CD8-positive, alpha-beta memory T cell (primary cell): ENCODE results near the gene RPL18. TPM values are rescaled to one million over a fixed set of nuclear protein-coding genes. Genes with fewer than 3 reads are reported as not detected.

ENCODE experiments used
- CTCF ChIA-PET: fragments of 350-600 bp; sonication (Branson Sonifier 250); formaldehyde crosslinking; loops from one replicate; lab custom pipeline; 2021; ENCODE audit warnings: antibody characterized with exemption; lab: Charles Lee
- POLR2A ChIA-PET: fragments of 350-600 bp; sonication (Branson Sonifier 250); formaldehyde crosslinking; loops from one replicate; lab custom pipeline; 2021; ENCODE audit warnings: antibody characterized with exemption; lab: Charles Lee
- DNase-seq, 5 donors: peaks; one replicate each; pipeline versions ENCODE4 v3.0.0 to v3.0.0-alpha.2; 2020 to 2022; ENCODE audit warnings: mixed read lengths in 1 of 5
- H3K27ac ChIP-seq: one replicate; pipeline ENCODE4 v1.7.0; 2013; ENCODE audit warnings: low read depth, mild to moderate bottlenecking, low read length, moderate library complexity
- H3K27me3 ChIP-seq: 2 replicates; pipeline ENCODE4 v1.7.0; 2013; ENCODE audit warnings: low read length, mild to moderate bottlenecking; ENCODE audit not compliant: insufficient read depth, poor library complexity, severe bottlenecking
- H3K36me3 ChIP-seq: 2 replicates; pipeline ENCODE4 v1.7.0; 2013; ENCODE audit warnings: mild to moderate bottlenecking, low read length, moderate library complexity; ENCODE audit not compliant: insufficient read depth
- H3K4me1 ChIP-seq: 2 replicates; pipeline ENCODE4 v1.7.0; 2013; ENCODE audit warnings: mild to moderate bottlenecking, low read length, moderate library complexity; ENCODE audit not compliant: insufficient read depth
- H3K4me3 ChIP-seq: 2 replicates; pipeline ENCODE4 v1.7.0; 2013; ENCODE audit warnings: mild to moderate bottlenecking, low read length
- H3K9me3 ChIP-seq: 2 replicates; pipeline ENCODE4 v1.7.0; 2013; ENCODE audit warnings: mild to moderate bottlenecking, low read length
- H3K27ac Mint-ChIP-seq, 8 donors: one replicate each; pipeline ENCODE4 v1.8.0; 2020 to 2021; ENCODE audit warnings: mixed read lengths in 8 of 8, mild to moderate bottlenecking in 6 of 8, inconsistent platforms in 3 of 8, moderate library complexity in 3 of 8
- H3K27me3 Mint-ChIP-seq, 2 donors: one replicate each; pipeline ENCODE4 v1.8.0; 2020 to 2021; ENCODE audit warnings: mixed read lengths in 2 of 2, mild to moderate bottlenecking in 1 of 2, moderate library complexity in 1 of 2
- H3K36me3 Mint-ChIP-seq, 3 donors: one replicate each; pipeline ENCODE4 v1.8.0; 2020 to 2021; ENCODE audit warnings: mixed read lengths in 3 of 3, inconsistent platforms in 1 of 3, mild to moderate bottlenecking in 1 of 3
- H3K4me1 Mint-ChIP-seq, 3 donors: one replicate each; pipeline ENCODE4 v1.8.0; 2020 to 2021; ENCODE audit warnings: mixed read lengths in 3 of 3, inconsistent platforms in 1 of 3, mild to moderate bottlenecking in 1 of 3
- H3K4me3 Mint-ChIP-seq, 7 donors: one replicate each; pipeline ENCODE4 v1.8.0; 2020 to 2021; ENCODE audit warnings: mixed read lengths in 7 of 7, mild to moderate bottlenecking in 6 of 7, moderate library complexity in 4 of 7, inconsistent platforms in 2 of 7
- H3K9me3 Mint-ChIP-seq, 5 donors: one replicate each; pipeline ENCODE4 v1.8.0; 2020 to 2022; ENCODE audit warnings: mixed read lengths in 5 of 5, mild to moderate bottlenecking in 3 of 5, moderate library complexity in 2 of 5, inconsistent platforms in 1 of 5
- polyA plus RNA-seq: library from polyadenylated mRNA; unstranded; fragments of 300-500 nt; fragmentation: Illumina TruSeq; gene quantifications from one replicate; pipeline ENCODE4 v1.2.3, GENCODE V29; 2021
- total RNA-seq, 2 experiments: library from RNA; stranded (reverse); gene quantifications; one replicate each; pipeline ENCODE4 v1.2.3, GENCODE V29; 2021

Gene RPL18
- total and polyA plus RNA-seq, 3 experiments from 2014 or later: 1,778 to 1,821 (median 1,810) TPM

DNA sequence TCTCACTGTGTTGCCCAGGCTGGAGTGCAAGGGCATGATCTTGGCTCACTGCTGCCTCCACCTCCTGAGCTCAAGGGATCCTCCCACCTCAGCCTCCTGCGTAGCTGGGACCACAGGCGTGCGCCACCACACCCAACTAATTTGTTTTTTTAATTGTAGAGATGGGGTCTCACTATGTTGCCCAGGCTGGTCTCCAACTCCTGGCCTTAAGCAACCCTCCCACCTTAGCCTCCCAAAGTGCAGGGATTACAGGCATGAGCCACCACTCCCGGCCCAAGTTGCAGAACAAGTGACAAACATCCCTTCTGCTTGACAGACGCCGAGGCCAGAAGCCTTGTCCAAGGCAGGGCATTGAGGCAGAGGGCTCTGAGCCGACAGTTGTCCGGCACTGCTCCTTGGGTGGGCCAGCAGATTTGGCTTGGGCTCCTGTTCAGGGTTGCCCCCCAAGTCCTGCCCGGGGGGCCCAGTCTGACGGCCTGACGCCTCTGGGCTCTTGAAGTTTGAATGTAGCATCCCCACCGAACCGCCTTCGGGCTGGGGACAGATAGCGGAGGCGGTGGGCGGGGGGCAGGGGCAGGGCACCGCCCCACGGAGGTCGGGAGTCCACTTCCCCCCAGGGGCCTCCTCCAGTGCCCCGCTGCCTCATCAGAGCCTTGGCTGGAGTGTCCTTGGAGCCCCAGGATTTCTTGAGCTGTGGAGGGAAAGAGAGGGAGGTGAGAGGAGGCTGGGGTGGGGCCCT, 18.1 kb downstream of the RPL18 start:
- H3K4me3 ChIP-seq: no peak overlapping the region
- no peaks in the 10 kb centered on the region for H3K9me3 ChIP-seq
- Mint-ChIP-seq H3K36me3 (no peaks in the 10 kb centered on the region), H3K27me3 (peaks cover 0 to 4% of the 10 kb centered on the region in 2 donors), H3K9me3 (no peaks in the 10 kb centered on the region), H3K4me1 (peaks cover 0 to 9% (median 2%) of the 10 kb centered on the region in 3 donors), H3K27ac (no peak overlapping the region), H3K4me3 (no peak overlapping the region)
- H3K27me3 ChIP-seq: no peaks in the 10 kb centered on the region
- H3K27ac ChIP-seq: no peak overlapping the region
- H3K4me1 ChIP-seq: peaks cover 6% of the 10 kb centered on the region
- POLR2A ChIA-PET: no interaction called here
- no peak for DNase-seq
- CTCF ChIA-PET: interaction anchor here (0.8 kb wide), 1 partner anchor 332 kb away, joined by 3 read pairs; no protein-coding TSS in a partner anchor
- no peaks in the 10 kb centered on the region for H3K36me3 ChIP-seq

DNA sequence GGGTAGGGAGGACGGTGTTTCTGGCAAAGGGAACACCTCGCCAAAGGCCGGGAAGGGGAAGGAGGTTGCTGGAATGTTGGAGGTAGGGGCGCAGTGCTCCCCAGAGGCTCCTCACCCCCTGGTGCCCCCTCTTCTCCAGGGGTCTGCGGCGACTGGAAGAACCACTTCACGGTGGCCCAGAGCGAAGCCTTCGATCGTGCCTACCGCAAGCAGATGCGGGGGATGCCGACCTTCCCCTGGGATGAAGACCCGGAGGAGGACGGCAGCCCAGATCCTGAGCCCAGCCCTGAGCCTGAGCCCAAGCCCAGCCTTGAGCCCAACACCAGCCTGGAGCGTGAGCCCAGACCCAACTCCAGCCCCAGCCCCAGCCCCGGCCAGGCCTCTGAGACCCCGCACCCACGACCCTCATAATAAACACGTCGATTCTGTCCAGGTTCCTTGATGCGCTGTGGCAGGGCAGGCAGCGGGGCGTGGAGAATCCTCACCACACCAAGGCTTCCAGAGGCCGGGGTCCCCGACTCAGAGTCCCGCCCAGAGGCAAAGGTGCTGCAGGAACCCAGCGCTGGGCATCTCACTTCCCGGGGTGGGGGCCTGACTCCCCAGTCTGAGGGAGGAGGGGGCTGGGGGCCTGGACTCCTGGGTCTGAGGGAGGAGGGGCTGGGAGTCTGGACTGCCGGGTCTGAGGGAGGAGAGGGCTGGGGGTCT, 19.8 kb downstream of the RPL18 start:
- H3K27ac ChIP-seq: no peak overlapping the region
- H3K36me3 ChIP-seq: no peaks in the 10 kb centered on the region
- ChIA-PET POLR2A (no interaction called here), CTCF (no interaction called here)
- H3K9me3 Mint-ChIP-seq: no peaks in the 10 kb centered on the region
- peaks cover 0 to 2% (median 0%) of the 10 kb centered on the region in 3 donors for H3K36me3 Mint-ChIP-seq
- H3K4me1 ChIP-seq: peaks cover 6% of the 10 kb centered on the region
- H3K27me3 ChIP-seq: no peaks in the 10 kb centered on the region
- peaks cover 0 to 4% of the 10 kb centered on the region in 2 donors for H3K27me3 Mint-ChIP-seq
- peak overlapping the region in 1 of 8 donors; percentile 14 for H3K27ac Mint-ChIP-seq
- no peak overlapping the region for H3K4me3 ChIP-seq
- no peak overlapping the region for H3K4me3 Mint-ChIP-seq
- DNase-seq: no peak
- peaks cover 4 to 14% (median 5%) of the 10 kb centered on the region in 3 donors for H3K4me1 Mint-ChIP-seq
- H3K9me3 ChIP-seq: no peaks in the 10 kb centered on the region

GRCh38 chr19:48596679-48597465, 22.1 kb downstream of the RPL18 start:
- Histone ChIP-seq H3K4me3 (peak overlapping the region; percentile 34), H3K4me1 (peaks cover 6% of the 10 kb centered on the region), H3K27ac (peak overlapping the region; percentile 43), H3K27me3 (no peaks in the 10 kb centered on the region), H3K36me3 (no peaks in the 10 kb centered on the region), H3K9me3 (no peaks in the 10 kb centered on the region)
- peak overlapping the region; percentile 69 to 90 (median 82) for H3K27ac Mint-ChIP-seq
- H3K27me3 Mint-ChIP-seq: peaks cover 0 to 4% of the 10 kb centered on the region in 2 donors
- peak overlapping the region; percentile 62 to 83 (median 68) for H3K4me3 Mint-ChIP-seq
- H3K9me3 Mint-ChIP-seq: no peaks in the 10 kb centered on the region
- peaks cover 4 to 18% (median 5%) of the 10 kb centered on the region in 3 donors for H3K4me1 Mint-ChIP-seq
- H3K36me3 Mint-ChIP-seq: peaks cover 0 to 2% (median 0%) of the 10 kb centered on the region in 3 donors
- ChIA-PET CTCF (no interaction called here), POLR2A (interaction anchor here (0.7 to 1.1 kb wide), 2 partner anchors 13 to 264 kb away, joined by 6 to 8 read pairs; no protein-coding TSS in a partner anchor)
- peak; percentile 18 to 60 (median 43) for DNase-seq

DNA sequence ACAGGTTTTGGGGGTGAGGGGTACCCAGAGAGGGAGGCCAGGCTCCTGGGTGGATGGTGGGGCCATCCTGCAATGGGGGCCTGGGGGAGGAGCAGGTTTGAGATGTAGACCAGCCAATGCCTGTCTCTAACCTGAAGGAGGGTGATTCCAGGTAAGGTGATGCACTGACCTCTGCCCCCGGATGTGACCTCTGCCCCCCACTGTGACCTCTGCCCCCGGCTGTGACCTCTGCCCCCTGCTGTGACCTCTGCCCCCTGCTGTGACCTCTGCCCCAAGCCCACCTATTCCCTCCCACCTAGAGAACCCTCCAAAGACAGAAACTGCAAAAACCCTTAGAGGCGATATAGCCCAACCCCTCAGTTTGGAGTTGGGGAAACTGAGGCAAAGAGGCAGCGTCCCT, 22.7 kb downstream of the RPL18 start:
- H3K27ac ChIP-seq: no peak overlapping the region
- Mint-ChIP-seq H3K4me3 (peak overlapping the region in 4 of 7 donors; percentile 26 to 54 (median 38)), H3K9me3 (no peaks in the 10 kb centered on the region), H3K27me3 (peaks cover 0 to 4% of the 10 kb centered on the region in 2 donors), H3K36me3 (peaks cover 0 to 2% (median 0%) of the 10 kb centered on the region in 3 donors), H3K27ac (peak overlapping the region in 4 of 8 donors; percentile 55 to 83 (median 76)), H3K4me1 (peaks cover 4 to 18% (median 5%) of the 10 kb centered on the region in 3 donors)
- no peak for DNase-seq
- H3K4me1 ChIP-seq: peaks cover 6% of the 10 kb centered on the region
- no peaks in the 10 kb centered on the region for H3K36me3 ChIP-seq
- H3K9me3 ChIP-seq: no peaks in the 10 kb centered on the region
- no peak overlapping the region for H3K4me3 ChIP-seq
- CTCF ChIA-PET: interaction anchor here (1.5 kb wide), 1 partner anchor 12 kb away, joined by 6 read pairs; no protein-coding TSS in a partner anchor
- no peaks in the 10 kb centered on the region for H3K27me3 ChIP-seq
- POLR2A ChIA-PET: no interaction called here

- Mint-ChIP-seq H3K9me3 (no peaks in the 10 kb centered on the region), H3K27ac (peak overlapping the region in 3 of 8 donors; percentile 10 to 76 (median 33)), H3K36me3 (peaks cover 0 to 2% (median 0%) of the 10 kb centered on the region in 3 donors), H3K27me3 (peaks cover 0 to 4% of the 10 kb centered on the region in 2 donors), H3K4me3 (peak overlapping the region in 3 of 7 donors; percentile 17 to 58 (median 37)), H3K4me1 (peaks cover 4 to 18% (median 5%) of the 10 kb centered on the region in 3 donors)
- DNase-seq: no peak
- Histone ChIP-seq H3K4me3 (no peak overlapping the region), H3K36me3 (no peaks in the 10 kb centered on the region), H3K27me3 (no peaks in the 10 kb centered on the region), H3K4me1 (peaks cover 6% of the 10 kb centered on the region), H3K27ac (no peak overlapping the region), H3K9me3 (no peaks in the 10 kb centered on the region)
- ChIA-PET CTCF (interaction anchor here (1.1 to 1.6 kb wide), 4 partner anchors 12 to 262 kb away, joined by 3 to 8 read pairs (median 6); no protein-coding TSS in a partner anchor), POLR2A (interaction anchor here (0.8 kb wide), 1 partner anchor 82 kb away, joined by 3 read pairs; no protein-coding TSS in a partner anchor)
Observed at GRCh38 chr19:48595833-48596232, 23.1 kb downstream of the RPL18 start.

DNA sequence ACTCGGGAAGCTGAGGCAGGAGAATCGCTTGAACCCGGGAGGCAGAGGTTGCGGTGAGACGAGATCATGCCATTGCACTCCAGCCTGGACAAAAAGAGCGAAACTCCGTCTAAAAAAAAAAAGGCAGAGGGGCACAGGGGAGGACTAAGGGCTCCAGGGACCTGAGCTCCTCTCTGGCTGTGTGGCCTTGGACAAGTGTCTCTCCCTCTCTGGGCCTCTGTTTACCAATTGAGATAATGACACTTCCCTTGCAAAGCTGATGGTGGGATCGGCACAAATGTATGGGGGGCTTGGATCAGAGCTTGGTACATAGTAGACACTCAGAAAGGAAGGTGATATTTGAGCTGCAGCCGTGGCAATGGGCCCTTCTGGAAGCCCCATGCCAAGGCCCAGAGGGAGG, 23.8 kb downstream of the RPL18 start:
- H3K27me3 Mint-ChIP-seq: peaks cover 0 to 4% of the 10 kb centered on the region in 2 donors
- H3K27ac Mint-ChIP-seq: peak overlapping the region in 7 of 8 donors; percentile 3 to 97 (median 70)
- POLR2A ChIA-PET: interaction anchor here (0.8 kb wide), 1 partner anchor 81 kb away, joined by 3 read pairs; no protein-coding TSS in a partner anchor
- H3K9me3 Mint-ChIP-seq: no peaks in the 10 kb centered on the region
- DNase-seq: no peak
- CTCF ChIA-PET: interaction anchor here (1.1 to 2.0 kb wide), 6 partner anchors 13 to 261 kb away, joined by 3 to 8 read pairs (median 5); no protein-coding TSS in a partner anchor
- Histone ChIP-seq H3K4me3 (no peak overlapping the region), H3K27ac (no peak overlapping the region), H3K36me3 (no peaks in the 10 kb centered on the region), H3K4me1 (peaks cover 6% of the 10 kb centered on the region), H3K27me3 (no peaks in the 10 kb centered on the region), H3K9me3 (no peaks in the 10 kb centered on the region)
- H3K36me3 Mint-ChIP-seq: peaks cover 0 to 2% (median 0%) of the 10 kb centered on the region in 3 donors
- peak overlapping the region in 4 of 7 donors; percentile 10 to 58 (median 42) for H3K4me3 Mint-ChIP-seq
- H3K4me1 Mint-ChIP-seq: peaks cover 4 to 18% (median 5%) of the 10 kb centered on the region in 3 donors

- no peak overlapping the region for H3K4me3 Mint-ChIP-seq
Observed at GRCh38 chr19:48591021-48591420, 28.0 kb downstream of the RPL18 start.

More at GRCh38 chr19:48591021-48591420, 28.0 kb downstream of the RPL18 start:
- Mint-ChIP-seq H3K9me3 (no peaks in the 10 kb centered on the region), H3K36me3 (peaks cover 0 to 2% (median 0%) of the 10 kb centered on the region in 3 donors), H3K27me3 (peaks cover 2 to 5% of the 10 kb centered on the region in 2 donors), H3K4me1 (peaks cover 8 to 18% (median 16%) of the 10 kb centered on the region in 3 donors), H3K27ac (peak overlapping the region in 1 of 8 donors; percentile 32)
- no peak overlapping the region for H3K27ac ChIP-seq
- no peak for DNase-seq
- peaks cover 6% of the 10 kb centered on the region for H3K4me1 ChIP-seq
- no peaks in the 10 kb centered on the region for H3K27me3 ChIP-seq
- H3K36me3 ChIP-seq: no peaks in the 10 kb centered on the region
- ChIA-PET POLR2A (no interaction called here), CTCF (interaction anchor here (11.2 kb wide), 1 partner anchor 84 kb away, joined by 152 read pairs; no protein-coding TSS in a partner anchor)
- H3K4me3 ChIP-seq: no peak overlapping the region
- H3K9me3 ChIP-seq: no peaks in the 10 kb centered on the region
